GM19372 (cell line): ENCODE results near the gene TUB.

Source experiments
- ATAC-seq: cut with Tn5 transposase; IDR thresholded peaks from one replicate; pipeline ENCODE4 v1.9.1; 2021; ENCODE audit warnings: mild to moderate bottlenecking, low read depth, moderate library complexity; ENCODE audit not compliant: unreplicated experiment

Gene TUB

DNA sequence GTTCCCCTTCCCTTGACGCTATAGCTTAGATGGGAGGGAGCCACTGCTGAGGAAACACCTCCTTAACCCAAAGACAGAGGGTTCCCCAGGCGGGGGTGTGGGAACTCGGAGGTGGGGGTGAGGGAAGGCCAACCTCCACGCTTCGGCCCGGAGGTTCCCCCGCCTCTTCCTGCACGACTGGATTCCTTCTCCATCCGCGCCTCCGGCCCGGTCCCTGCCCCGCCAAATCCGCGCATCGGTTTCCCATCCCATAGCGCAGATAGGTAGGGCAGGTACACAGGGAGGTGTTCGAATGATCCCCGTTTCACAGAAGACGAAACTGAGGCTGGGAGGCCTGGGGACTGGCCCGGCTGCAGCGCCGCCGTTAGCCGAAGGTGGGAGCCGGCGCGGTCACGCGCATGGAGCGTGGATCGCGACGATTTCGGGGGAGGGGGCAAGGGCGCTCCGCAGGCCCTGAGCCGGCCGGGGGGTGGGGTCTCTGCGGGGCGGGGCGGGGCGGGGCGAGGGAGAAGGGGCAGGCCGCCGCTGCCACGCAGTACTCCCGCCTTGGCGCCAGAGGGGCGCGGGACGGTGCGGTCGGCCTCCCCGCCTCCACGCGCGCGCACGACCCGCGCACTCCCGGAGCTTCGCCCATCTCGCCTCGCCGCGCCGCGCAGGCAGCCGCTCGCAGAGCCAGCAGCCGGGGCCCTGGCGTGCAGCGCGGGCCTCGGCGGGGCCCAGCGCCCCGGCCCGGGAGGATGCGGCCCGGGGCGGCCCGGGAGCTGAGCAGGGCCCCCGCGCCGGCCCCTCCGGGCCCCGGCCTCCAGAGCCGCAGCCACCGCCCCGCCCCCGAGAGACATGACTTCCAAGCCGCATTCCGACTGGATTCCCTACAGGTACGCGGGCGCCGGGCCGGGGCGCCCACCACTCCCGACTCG lies at the start of gene TUB:
TSS of gene TUB (plus strand) at position 538 of the 917 bp plus-strand sequence. CDS start at position 838, 300 bp downstream.
- no peak for ATAC-seq

GRCh38 chr11:8031248-8032115 lies 49.5 kb upstream of the TUB start:
- ATAC-seq = no peak

- no peak for ATAC-seq
These were observed 48.9 kb upstream of the TUB start for GRCh38 chr11:8032122-8032521.

- ATAC-seq = no peak
These were observed 48.3 kb upstream of the TUB start for GRCh38 chr11:8032576-8033304.

DNA sequence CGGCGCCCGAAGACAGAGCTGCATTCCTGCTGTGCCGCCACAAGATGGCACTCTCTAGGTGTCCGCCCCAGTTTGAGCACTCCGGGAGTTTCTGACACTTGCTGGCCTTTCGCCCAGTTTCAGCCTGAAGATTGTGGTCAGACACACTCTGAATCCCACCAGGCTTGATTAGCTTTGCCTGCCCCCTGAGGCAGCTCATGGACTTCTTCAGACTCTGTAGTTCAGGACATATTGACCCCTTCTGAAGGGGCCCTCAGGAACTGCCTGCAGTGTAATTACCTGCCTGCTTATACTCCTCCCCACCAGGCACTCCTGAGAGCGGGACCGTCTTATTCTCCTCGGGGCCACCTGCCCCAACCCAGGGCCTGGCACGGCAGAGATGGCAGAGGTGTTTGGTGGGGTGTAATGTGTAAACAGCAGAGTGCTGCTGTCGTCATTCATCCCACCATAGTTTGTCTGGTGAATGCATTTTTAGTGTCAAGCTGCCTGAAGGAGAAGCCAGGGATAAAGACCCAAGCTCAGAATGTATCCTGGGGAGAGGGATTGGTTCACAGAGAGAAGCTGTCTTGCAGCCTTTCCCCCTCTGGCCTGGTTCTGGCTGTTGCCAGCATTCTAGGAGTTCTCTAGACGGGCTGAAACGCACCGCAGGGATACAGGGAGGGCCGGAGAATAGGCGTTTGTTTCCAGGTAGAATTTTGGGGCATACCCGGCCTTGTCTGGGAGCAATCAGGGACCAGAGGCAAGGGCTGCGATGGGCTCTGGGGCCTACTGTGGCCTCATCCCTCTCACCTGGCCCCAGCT lies 47.5 kb upstream of the TUB start:
- peak; percentile 86 for ATAC-seq

GRCh38 chr11:8034106-8034585 lies 46.9 kb upstream of the TUB start:
- no peak for ATAC-seq

DNA sequence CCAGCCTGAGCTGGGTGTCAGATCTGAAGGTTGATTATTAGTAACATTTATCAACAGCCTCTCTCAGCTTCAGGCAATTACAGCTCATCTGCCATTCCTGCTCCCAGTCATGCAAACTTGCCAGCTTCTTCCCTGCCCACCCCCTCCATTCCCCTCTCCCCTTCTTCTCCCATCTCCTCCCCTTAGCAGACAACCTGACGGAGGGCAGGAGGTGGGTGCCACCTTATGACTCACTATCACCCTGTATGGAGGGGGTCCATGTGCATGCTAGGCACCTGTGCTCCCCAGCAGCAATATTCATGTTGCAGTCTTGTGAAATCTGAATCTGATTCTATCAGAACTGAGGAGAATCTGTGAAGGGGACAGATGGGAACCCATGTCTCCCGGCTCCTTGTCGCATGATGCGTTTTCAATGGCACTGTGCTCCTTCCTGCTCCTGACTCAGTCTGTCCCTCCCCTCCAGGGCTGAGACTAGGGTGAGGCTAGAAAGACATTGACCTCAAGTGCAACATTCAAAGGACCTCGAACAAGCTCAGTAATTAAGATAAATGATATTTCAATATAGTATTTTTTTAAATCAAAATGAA lies 46.3 kb upstream of the TUB start:
- no peak for ATAC-seq

- ATAC-seq = no peak
These were observed 45.7 kb upstream of the TUB start for GRCh38 chr11:8035200-8035855.

DNA sequence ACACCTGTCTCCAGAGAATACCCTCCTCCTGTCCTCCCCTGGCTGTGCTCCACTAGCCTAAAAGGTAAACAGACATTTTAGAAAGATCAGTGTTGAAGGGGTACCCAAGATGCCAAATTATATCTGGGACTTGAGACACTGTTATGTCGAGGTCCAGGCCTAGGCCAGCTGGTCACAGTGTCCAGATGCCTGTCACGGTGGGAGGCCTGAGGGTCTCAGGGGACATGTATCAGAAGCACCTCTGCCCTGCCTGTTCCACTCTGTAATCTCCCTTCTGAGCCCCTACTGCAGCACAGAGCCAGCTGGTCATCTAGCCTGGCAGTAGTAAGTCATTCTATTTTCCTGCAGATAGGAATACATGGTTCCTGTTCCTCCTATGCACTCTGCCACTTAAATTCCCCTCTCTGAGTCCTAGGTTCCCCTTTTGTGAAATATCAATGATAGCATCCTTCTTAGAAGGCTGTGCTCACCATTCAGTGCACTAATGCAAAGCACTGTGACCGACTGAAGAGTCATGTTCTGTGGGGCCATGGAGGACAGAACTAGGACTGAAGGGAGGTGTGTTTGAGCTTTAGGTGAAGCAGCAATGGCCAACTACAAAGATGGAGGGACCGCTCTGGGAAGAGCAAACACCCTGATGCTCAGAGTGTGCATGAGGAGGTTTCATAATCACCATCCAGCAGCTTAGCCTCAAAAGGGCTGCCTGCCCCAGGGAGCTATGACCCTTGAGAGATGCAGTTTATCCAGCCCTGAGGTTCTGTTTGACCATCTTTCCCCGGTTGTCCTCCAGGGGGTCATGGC lies 44.8 kb upstream of the TUB start:
- ATAC-seq = no peak

DNA sequence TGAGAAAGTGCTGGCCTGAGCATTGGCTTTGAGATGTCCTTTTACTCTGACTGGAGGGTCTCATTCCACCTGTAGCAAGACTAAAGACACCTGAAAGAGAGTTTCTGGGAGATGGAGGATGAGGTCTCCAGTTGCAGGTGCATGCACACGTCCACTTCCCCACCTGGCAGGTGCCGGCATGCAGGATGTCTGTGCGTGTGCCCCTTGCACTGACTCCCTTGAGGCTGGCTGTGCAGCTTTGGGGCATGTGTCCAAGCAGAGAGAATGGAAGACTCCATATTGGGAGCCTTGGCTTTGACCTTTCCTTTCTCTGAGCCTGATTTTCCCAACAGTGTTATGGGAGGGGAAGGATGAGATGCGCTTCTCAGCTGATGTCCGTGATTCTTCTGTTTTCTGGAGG lies 44.0 kb upstream of the TUB start:
- no peak for ATAC-seq

- ATAC-seq = no peak
These were observed 42.6 kb upstream of the TUB start for GRCh38 chr11:8038393-8038792.

DNA sequence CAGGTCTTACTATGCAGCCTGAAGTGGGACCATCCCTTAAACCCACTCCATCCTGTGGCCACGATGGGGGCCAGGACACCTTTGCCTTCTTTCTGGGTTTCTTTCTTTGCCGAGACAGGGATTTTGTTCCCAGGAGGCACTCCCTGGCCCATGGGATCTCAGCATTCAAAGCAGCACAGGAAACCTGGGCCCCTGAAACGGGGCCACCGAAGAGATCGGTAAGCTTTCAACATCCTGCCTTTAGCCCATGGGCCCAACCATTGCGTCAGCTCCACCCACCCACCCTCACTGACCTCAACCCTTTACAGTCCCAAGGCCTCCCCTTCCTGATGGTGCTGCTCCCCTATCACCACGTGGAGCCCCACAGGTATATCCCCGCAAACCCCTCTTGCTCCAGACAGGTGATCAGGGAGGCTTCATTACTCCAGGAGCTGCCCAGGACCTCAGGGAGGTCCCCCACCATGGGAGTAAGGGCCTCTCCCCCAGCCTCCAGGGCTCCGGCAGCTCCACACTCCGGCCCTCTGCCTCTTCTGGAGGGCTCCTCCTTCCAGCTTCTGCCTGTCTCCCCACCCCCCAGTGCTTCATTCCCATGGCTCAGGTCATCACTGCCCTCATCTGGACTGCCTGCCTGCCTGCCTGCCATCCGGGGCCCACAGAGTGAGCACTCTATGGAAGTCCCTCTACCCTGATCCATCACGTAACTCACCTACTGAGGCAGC lies 42.0 kb upstream of the TUB start:
- ATAC-seq = no peak

DNA sequence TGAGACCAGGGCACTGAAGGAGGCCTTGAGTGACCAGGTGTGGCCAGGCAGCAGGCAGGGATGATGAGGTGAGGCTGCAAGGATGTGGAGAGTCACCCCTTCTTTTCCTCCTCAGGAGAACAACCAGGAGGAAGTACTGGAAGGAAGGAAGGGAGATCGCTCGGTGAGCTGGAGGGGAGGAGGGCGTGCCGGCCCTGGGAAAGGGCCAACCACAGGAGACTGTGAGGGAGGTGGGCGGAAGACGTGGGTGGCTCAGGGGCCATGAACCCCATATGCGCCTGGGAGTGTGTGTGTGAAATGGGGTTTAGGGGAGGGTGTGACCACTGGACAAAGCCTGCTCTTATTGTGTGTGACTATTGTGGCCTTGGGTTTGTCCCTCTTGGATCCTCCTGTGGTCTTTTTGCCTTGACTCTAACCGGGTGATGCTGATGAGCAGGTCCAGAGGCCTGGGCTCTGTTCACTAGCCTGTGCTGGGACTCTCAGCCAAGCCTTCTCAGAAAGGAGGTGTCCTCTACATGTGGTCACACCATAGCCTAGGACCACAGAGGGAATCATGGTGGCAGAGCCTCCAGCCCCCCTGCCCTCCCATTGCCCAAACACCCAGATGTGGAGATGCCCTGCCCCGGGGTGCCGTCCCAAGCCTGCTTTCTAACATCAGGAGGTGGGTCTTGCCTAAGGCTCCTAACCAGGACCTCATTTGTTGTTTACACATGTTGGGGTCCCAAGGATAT lies 41.3 kb upstream of the TUB start:
- ATAC-seq = no peak

- no peak for ATAC-seq
These were observed 40.6 kb upstream of the TUB start for GRCh38 chr11:8040261-8040920.

GRCh38 chr11:8040921-8041285 lies 40.1 kb upstream of the TUB start:
- no peak for ATAC-seq

GRCh38 chr11:8041576-8041975 lies 39.4 kb upstream of the TUB start:
- no peak for ATAC-seq
